Transverse colon (tissue), 4 donors: ENCODE measurements around the gene HSBP1. TPM values are rescaled to one million over a fixed set of nuclear protein-coding genes. Genes with fewer than 3 reads are reported as not detected.

Experiments
- DNase-seq: peaks from one replicate; pipeline ENCODE4 v3.0.0-alpha.2; 2019
- H3K27ac ChIP-seq, 4 donors: fragments of 200-600 bp; sonication (generic); 2 replicates each; pipeline ENCODE4 v1.5.1; 2016 to 2018; ENCODE audit warnings: inconsistent platforms in 4 of 4
- H3K27me3 ChIP-seq: fragments of 200-600 bp; sonication (generic); 2 replicates; pipeline ENCODE4 v1.5.1; 2017; ENCODE audit warnings: inconsistent platforms
- H3K36me3 ChIP-seq, 4 donors: fragments of 200-600 bp; sonication (generic); 2 replicates each; pipeline ENCODE4 v1.5.1; 2017 to 2019; ENCODE audit warnings: inconsistent platforms in 4 of 4
- H3K4me1 ChIP-seq, 4 donors: fragments of 200-600 bp; sonication (generic); 2 replicates each; pipeline ENCODE4 v1.5.1; 2017 to 2020; ENCODE audit warnings: inconsistent platforms in 4 of 4
- H3K4me3 ChIP-seq, 4 donors: fragments of 200-600 bp; sonication (generic); 1 replicate in 1 of 4; 2 replicates in 3 of 4; pipeline versions ENCODE4 v1.5.1 to v1.6.1; 2017 to 2019; ENCODE audit warnings: inconsistent platforms in 4 of 4
- H3K9me3 ChIP-seq, 2 donors: fragments of 200-600 bp; sonication (generic); 2 replicates each; pipeline ENCODE4 v1.5.1; 2017 to 2019; ENCODE audit warnings: inconsistent platforms in 2 of 2
- CTCF ChIP-seq, 5 experiments: fragments of 200-600 bp in 3 of 5; fragments of 450-650 bp in 2 of 5; sonication (generic) in 3 of 5; IDR thresholded peaks; 1 replicate in 2 of 5; 2 replicates in 3 of 5; pipeline ENCODE4 v1.5.1; 2016 to 2017; ENCODE audit warnings: antibody characterized with exemption in 5 of 5, inconsistent platforms in 3 of 5, mild to moderate bottlenecking in 2 of 5, moderate library complexity in 1 of 5
- EP300 ChIP-seq: sonication (generic); formaldehyde crosslinking; IDR thresholded peaks from one replicate; pipeline ENCODE4 v1.6.1; 2017; ENCODE audit warnings: antibody characterized with exemption, low read depth
- POLR2A ChIP-seq: fragments of 450-650 bp; IDR thresholded peaks from one replicate; pipeline ENCODE4 v1.6.1; 2016; ENCODE audit warnings: antibody characterized with exemption, mild to moderate bottlenecking, moderate library complexity
- POLR2AphosphoS5 ChIP-seq, 3 donors: sonication (generic); formaldehyde crosslinking; IDR thresholded peaks; one replicate each; pipeline ENCODE4 v1.6.1; 2016; ENCODE audit warnings: antibody characterized with exemption in 3 of 3
- WGBS, 2 donors: methylation state at CpG; one replicate each; pipeline ENCODE4 v1.1.5; 2018; ENCODE audit warnings: low coverage in 1 of 2; 5-methylcytosine and 5-hydroxymethylcytosine counted together
- in situ Hi-C, 4 donors: fragments of 200-750 bp; cut with MboI; loops; one replicate each; pipeline versions ENCODE4 v1.15.0 to v1.15.1; 2017; ENCODE audit warnings: low sequenced_read_pairs in 3 of 4, low pct_ligation_motif_present in 1 of 4, low pct_unique_long_range_greater_than_20kb in 1 of 4
- intact Hi-C: fragments of 100-400 bp; cut with DNase I; formaldehyde crosslinking; loops from one replicate; pipeline ENCODE4 v1.15.1; 2023; ENCODE audit warnings: low total_unique reads
- total RNA-seq, 4 donors: library from RNA; depleted of rRNA; stranded (reverse); fragments of >200 nt; gene quantifications; one replicate each; pipeline ENCODE4 v1.1.0, GENCODE V29; 2016

HSBP1 gene
- total RNA-seq, 4 donors from 2014 or later: 3.4 to 14.0 (median 10.8) TPM

DNA sequence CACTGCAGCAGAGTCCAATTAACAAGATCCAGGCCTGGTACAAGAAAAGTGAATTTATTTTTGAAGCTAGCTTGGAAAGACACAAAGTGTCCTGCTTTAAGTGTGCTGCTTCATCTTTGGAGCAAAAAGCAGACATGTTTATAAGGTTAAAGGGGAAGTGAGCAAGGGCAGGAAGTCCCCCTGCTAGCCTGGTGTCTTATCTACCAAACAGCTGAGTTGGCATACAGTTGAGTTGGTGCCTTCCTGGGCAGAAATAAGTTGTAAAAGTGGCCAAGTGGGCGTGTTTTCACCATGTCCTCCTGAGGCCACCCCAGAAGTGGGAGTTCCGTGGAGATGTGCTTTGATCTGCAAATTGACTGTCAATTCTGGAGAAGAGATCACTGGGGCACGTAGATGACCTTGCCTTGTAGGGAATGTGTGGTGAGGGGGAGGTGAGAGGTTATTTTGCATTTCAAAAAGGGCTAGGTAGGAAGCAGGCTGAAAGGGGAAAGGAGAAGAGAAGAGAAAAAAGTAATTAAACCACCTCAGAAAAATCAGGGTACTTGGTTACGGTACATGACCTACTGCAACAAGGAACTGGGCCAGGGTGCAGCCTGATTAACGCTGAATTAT is 38.3 kb upstream of the HSBP1 start:
- H3K27ac ChIP-seq: no peak overlapping the region
- intact Hi-C loops (no loop called here), in situ Hi-C loops (no loop called here)
- H3K4me3 ChIP-seq: no peak overlapping the region
- 62% methylated on average over 5 of the region's 5 CpGs for WGBS, 2 donors
- no peaks in the 10 kb centered on the region for H3K4me1 ChIP-seq
- H3K27me3 ChIP-seq: no peaks in the 10 kb centered on the region
- no peaks in the 10 kb centered on the region for H3K9me3 ChIP-seq
- no peak for TF ChIP-seq EP300
- TF ChIP-seq POLR2AphosphoS5 (IDR thresholded peaks at IDR 0.05): no peak
- no peak for TF ChIP-seq CTCF (IDR thresholded peaks at IDR 0.05)
- no peak for TF ChIP-seq POLR2A
- H3K36me3 ChIP-seq: no peaks in the 10 kb centered on the region
- no peak for DNase-seq

DNA sequence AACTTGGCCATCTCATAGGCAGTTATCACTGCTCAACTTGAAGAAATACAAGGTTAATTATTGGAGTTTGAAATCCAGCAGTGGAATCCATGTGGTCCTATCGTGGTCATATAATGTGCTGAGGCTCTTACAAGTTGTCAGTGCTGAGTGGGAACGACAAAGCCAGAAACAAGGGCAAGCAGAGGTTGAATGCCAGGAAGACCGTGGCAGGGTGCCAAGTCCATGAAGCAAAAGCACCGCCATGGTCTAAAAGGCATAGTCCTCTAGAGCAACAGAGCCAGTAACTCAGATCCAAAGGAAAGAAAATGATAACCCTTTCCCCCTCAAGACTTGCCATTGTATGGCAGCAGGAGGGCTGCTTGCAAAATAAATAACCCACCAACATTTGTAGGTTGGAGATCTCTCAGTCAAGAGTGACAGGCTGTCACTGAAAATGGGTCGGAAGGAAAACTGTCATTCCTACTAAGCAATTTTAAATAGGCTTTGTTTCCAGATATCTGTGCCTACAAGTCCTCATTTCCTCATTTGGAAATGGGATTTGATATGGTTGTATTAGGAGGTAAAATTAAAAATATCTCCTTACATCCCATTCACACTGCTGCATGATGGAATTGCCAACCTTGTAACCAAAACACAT is 36.4 kb upstream of the HSBP1 start:
- 63 to 100% methylated on average over 1 to 5 of the region's 5 CpGs for WGBS, 2 donors
- H3K9me3 ChIP-seq: no peaks in the 10 kb centered on the region
- intact Hi-C loops (no loop called here), in situ Hi-C loops (no loop called here)
- H3K4me3 ChIP-seq: no peak overlapping the region
- no peaks in the 10 kb centered on the region for H3K36me3 ChIP-seq
- H3K4me1 ChIP-seq: no peaks in the 10 kb centered on the region
- H3K27me3 ChIP-seq: no peaks in the 10 kb centered on the region
- DNase-seq: no peak
- no peak for TF ChIP-seq POLR2A
- no peak for TF ChIP-seq EP300
- TF ChIP-seq CTCF (IDR thresholded peaks at IDR 0.05): no peak
- TF ChIP-seq POLR2AphosphoS5 (IDR thresholded peaks at IDR 0.05): no peak
- H3K27ac ChIP-seq: no peak overlapping the region

- in situ Hi-C loops (no loop called here), intact Hi-C loops (no loop called here)
- Histone ChIP-seq H3K4me1 (no peaks in the 10 kb centered on the region), H3K4me3 (no peak overlapping the region), H3K36me3 (no peaks in the 10 kb centered on the region), H3K9me3 (no peaks in the 10 kb centered on the region), H3K27me3 (no peaks in the 10 kb centered on the region), H3K27ac (no peak overlapping the region)
- 0 to 19% methylated on average over 1 of the region's 1 CpG for WGBS, 2 donors
- DNase-seq: no peak
- no peak for TF ChIP-seq POLR2A
- no peak for TF ChIP-seq POLR2AphosphoS5 (IDR thresholded peaks at IDR 0.05)
- TF ChIP-seq EP300: no peak
- TF ChIP-seq CTCF (IDR thresholded peaks at IDR 0.05): no peak
These were observed 35.0 kb upstream of the HSBP1 start for GRCh38 chr16:83772806-83773205.

GRCh38 chr16:83774066-83774465 is 33.7 kb upstream of the HSBP1 start:
- H3K27me3 ChIP-seq: no peaks in the 10 kb centered on the region
- H3K27ac ChIP-seq: no peak overlapping the region
- TF ChIP-seq POLR2A (no peak), POLR2AphosphoS5 (IDR thresholded peaks at IDR 0.05) (no peak), EP300 (no peak), CTCF (IDR thresholded peaks at IDR 0.05) (no peak)
- H3K4me1 ChIP-seq: no peaks in the 10 kb centered on the region
- intact Hi-C loops (no loop called here), in situ Hi-C loops (no loop called here)
- 72 to 83% methylated on average over 2 to 4 of the region's 4 CpGs for WGBS, 2 donors
- DNase-seq: no peak
- no peak overlapping the region for H3K4me3 ChIP-seq
- H3K9me3 ChIP-seq: no peaks in the 10 kb centered on the region
- H3K36me3 ChIP-seq: no peaks in the 10 kb centered on the region
